GM10248 (cell line): Measurements from ENCODE around the gene SRGAP3.

Source experiments
- CTCF ChIA-PET: fragments of 300-600 bp; sonication (Branson Sonifier 250); formaldehyde crosslinking; extraction: SDS; loops from one replicate; lab custom pipeline; 2021; ENCODE audit warnings: antibody characterized with exemption; lab: Yijun Ruan, JAX
- POLR2A ChIA-PET: fragments of 350-650 bp; sonication (Branson Sonifier 250); formaldehyde crosslinking; extraction: SDS; loops from one replicate; lab custom pipeline; 2020; ENCODE audit warnings: antibody characterized with exemption; lab: Yijun Ruan, JAX
- DNase-seq: peaks from one replicate; pipeline ENCODE4 v3.0.0; 2012; ENCODE audit errors: extremely low spot score
- CTCF ChIP-seq: IDR thresholded peaks from 2 replicates; pipeline ENCODE4 v1.5.1; 2012; ENCODE audit warnings: mild to moderate bottlenecking, low read depth; ENCODE audit errors: extremely low read depth, missing control alignments, control extremely low read depth

SRGAP3 gene

GRCh38 chr3:9224490-9224889 lies 25.0 kb downstream of the SRGAP3 start:
- peak; percentile 77 for DNase-seq
- ChIA-PET POLR2A (no interaction called here), CTCF (interaction anchor here (1.2 to 2.6 kb wide), 7 partner anchors 8 to 78 kb away, joined by 3 to 11 read pairs (median 4); partner anchors contain the start of gene SRGAP3)
- TF ChIP-seq CTCF = peak; percentile 39

GRCh38 chr3:9223672-9224071 lies 25.8 kb downstream of the SRGAP3 start:
- TF ChIP-seq CTCF = no peak
- ChIA-PET POLR2A (no interaction called here), CTCF (interaction anchor here (2.0 kb wide), 1 partner anchor 12 kb away, joined by 4 read pairs; no protein-coding TSS in a partner anchor)
- no peak for DNase-seq

GRCh38 chr3:9222956-9223639 lies 26.3 kb downstream of the SRGAP3 start:
- POLR2A ChIA-PET = no interaction called here
- DNase-seq = no peak
- no peak for TF ChIP-seq CTCF
- CTCF ChIA-PET = interaction anchor here (2.0 kb wide), 1 partner anchor 12 kb away, joined by 4 read pairs; no protein-coding TSS in a partner anchor

- ChIA-PET POLR2A (no interaction called here), CTCF (interaction anchor here (2.0 kb wide), 1 partner anchor 11 kb away, joined by 4 read pairs; no protein-coding TSS in a partner anchor)
- DNase-seq = no peak
- TF ChIP-seq CTCF = no peak
These were observed 27.4 kb downstream of the SRGAP3 start for GRCh38 chr3:9222049-9222448.

GRCh38 chr3:9218514-9218846 lies 31.0 kb downstream of the SRGAP3 start:
- DNase-seq = no peak
- CTCF ChIA-PET = no interaction called here
- no peak for TF ChIP-seq CTCF
- POLR2A ChIA-PET = no interaction called here

GRCh38 chr3:9217784-9218513 lies 31.5 kb downstream of the SRGAP3 start:
- POLR2A ChIA-PET = no interaction called here
- DNase-seq = no peak
- no peak for TF ChIP-seq CTCF
- CTCF ChIA-PET = no interaction called here
